GM19238 (cell line): ENCODE data around the gene FLAD1.

Experiments used
- DNase-seq: peaks from one replicate; pipeline ENCODE4 v3.0.0; 2011; ENCODE audit warnings: low spot score; ENCODE audit not compliant: insufficient read length

Gene FLAD1

GRCh38 chr1:155002464-155003226 is 19.5 kb downstream of the FLAD1 start, which contains the start of gene ZBTB7B:
Gene ZBTB7B (plus strand): TSS chr1:155002802. CDS start chr1:155014661, 11,859 bp downstream.
- no peak for DNase-seq

- DNase-seq = no peak
These were observed 20.2 kb downstream of the FLAD1 start for GRCh38 chr1:155003227-155003765.

- no peak for DNase-seq
These were observed 20.7 kb downstream of the FLAD1 start for GRCh38 chr1:155003766-155004351.

- DNase-seq = no peak
These were observed 21.4 kb downstream of the FLAD1 start for GRCh38 chr1:155004352-155005075.

GRCh38 chr1:155005076-155006011 is 22.2 kb downstream of the FLAD1 start:
- no peak for DNase-seq

- no peak for DNase-seq
These were observed 23.5 kb downstream of the FLAD1 start for GRCh38 chr1:155006601-155007101.

GRCh38 chr1:155007251-155007828 is 24.2 kb downstream of the FLAD1 start:
- DNase-seq = no peak

GRCh38 chr1:155008015-155008941 is 25.1 kb downstream of the FLAD1 start:
- DNase-seq = no peak

- DNase-seq = no peak
These were observed 26.1 kb downstream of the FLAD1 start for GRCh38 chr1:155009221-155009711.

- no peak for DNase-seq
These were observed 26.6 kb downstream of the FLAD1 start for GRCh38 chr1:155009742-155010141.

GRCh38 chr1:155010211-155010918 is 27.2 kb downstream of the FLAD1 start:
- DNase-seq = no peak

GRCh38 chr1:155011004-155011416 is 27.9 kb downstream of the FLAD1 start:
- DNase-seq = no peak

- DNase-seq = no peak
These were observed 28.4 kb downstream of the FLAD1 start for GRCh38 chr1:155011437-155012025.

GRCh38 chr1:155012026-155012546 is 28.9 kb downstream of the FLAD1 start:
- DNase-seq = no peak

- DNase-seq = no peak
These were observed 29.8 kb downstream of the FLAD1 start for GRCh38 chr1:155012776-155013602.

GRCh38 chr1:155013632-155014031 is 30.5 kb downstream of the FLAD1 start:
- DNase-seq = no peak
